ENCODE measurements around the gene TIMM21. TPM values are rescaled to one million over a fixed set of nuclear protein-coding genes. Genes with fewer than 3 reads are reported as not detected.
A peak's percentile ranks its signal among the peaks of the same experiment; 100 is the strongest.

The TIMM21 gene
- total and polyA plus RNA-seq, 9 of the 15 experiments (the other 6 are each of a cell fraction or from before 2014, with no cell fraction given) = 54.7 to 229 (median 83.3) TPM

GRCh38 chr18:74147779-74148542, at the start of gene TIMM21, which contains the start of gene FBXO15 (continued):
- no peak for TF ChIP-seq ZNF277 (CRISPR knock-in tag; IDR thresholded peaks at IDR 0.05; ENCODE audit: borderline replicate concordance)
- peak; percentile 24; the same call in 1 of the 2 replicates for TF ChIP-seq MGA (IDR thresholded peaks at IDR 0.05)
- no peak for TF ChIP-seq ELK1 (CRISPR knock-in tag; IDR thresholded peaks at IDR 0.05)
- TF ChIP-seq ZNF449 (CRISPR knock-in tag; IDR thresholded peaks at IDR 0.05) = no peak
- no peak for TF ChIP-seq TSHZ1 (CRISPR knock-in tag; IDR thresholded peaks at IDR 0.05)
- TF ChIP-seq TSC22D4 (tag; IDR thresholded peaks at IDR 0.05) = no peak

All from K562 (cell line).